SIG-M5 treated with dmso at 0.1 percent for 504 hours (cell line): Measurements from ENCODE around the gene PRKN.

ENCODE experiments used
- DNase-seq: peaks from one replicate; lab custom pipeline; 2025; ENCODE audit not compliant: unreplicated experiment; lab: John Stamatoyannopoulos, UW

The PRKN gene

DNA sequence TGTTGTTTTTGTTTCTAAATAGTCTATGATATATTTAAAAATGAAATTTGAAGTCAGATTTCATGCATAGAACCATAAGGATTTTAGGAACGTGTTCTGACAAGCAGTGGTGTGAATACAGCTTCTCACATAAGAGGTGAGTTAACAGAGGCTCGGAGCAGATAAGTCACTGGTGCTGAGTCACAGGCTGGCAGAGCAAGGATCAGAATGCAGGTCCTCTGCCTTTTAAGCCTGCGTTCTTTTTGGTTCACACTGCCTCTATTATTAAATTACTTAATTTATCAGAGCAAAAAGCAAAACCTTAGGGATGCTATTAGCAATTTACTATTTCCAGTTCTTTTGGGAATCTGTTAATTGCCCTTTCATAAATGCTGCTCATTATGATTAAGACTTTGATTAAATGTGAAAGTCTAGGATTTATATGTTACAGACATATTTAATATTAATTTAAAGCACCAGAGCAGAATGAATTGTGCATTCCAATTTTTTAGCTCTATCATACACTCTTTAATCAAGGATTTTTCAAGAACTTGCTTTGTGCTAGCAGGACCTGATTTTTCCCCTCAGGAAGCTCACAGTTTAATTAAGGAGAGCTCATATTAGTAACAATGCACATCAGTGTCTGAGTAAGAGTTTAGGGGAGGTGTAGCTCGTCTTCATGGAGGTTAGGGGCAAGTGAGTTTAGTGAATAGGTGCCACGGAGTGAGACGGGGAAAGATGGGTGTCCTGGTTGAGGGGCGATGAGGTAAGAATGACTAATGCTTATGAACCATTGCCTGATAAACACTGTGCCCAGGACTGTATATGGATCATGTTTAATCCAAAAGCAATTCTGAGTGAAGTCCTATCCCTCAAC, 1241.0 kb downstream of the PRKN start:
- no peak for DNase-seq

DNA sequence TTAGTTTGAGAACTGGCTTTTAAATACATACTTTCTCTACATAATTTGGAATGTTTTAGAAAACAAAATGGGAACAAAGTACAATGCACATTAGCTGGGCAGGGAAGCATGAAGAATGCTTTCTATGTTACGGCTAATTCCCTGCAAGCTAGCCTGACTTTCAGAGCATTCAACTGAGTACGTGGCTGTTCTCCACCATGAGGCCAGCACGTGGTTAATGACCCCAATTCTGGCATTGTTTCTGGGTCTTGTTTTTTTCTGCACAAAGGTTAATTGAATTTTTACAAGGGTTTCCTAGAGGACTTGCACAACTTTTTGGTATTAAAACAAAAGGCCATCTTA, 1245.1 kb downstream of the PRKN start:
- no peak for DNase-seq

DNA sequence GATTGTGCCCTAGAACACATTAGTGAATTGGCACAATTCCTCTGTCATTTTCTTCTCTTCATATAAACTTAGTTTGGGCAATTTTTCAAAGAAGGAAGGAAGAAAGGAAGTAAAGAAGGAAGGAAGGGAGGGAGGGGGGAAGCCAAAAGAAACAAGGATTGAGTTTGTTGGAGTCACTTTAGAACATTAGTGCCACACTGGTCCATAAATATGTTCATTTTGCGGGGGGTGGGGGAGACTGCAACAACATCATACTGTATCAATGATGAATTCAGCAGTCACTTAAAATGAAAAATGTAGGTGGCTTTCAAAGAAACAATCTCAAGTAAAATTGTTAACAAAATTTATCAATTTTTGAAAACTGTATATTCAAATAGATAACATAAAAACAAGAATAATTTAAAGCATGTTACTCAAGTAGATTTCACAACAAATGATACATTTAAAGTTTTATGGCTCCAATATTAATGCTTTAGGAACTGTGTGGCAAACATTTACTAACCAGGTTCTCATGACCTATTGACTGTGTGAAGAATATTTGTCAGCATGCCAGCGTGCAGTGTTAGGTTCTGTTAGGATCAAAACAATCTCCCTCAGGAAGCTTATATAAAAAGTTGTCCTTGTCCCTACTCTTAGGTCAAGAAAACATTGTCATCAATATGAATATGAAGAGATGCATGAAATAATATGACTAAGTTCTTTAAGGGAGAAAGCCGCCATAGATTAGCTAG, 1245.6 kb downstream of the PRKN start:
- DNase-seq = no peak

DNA sequence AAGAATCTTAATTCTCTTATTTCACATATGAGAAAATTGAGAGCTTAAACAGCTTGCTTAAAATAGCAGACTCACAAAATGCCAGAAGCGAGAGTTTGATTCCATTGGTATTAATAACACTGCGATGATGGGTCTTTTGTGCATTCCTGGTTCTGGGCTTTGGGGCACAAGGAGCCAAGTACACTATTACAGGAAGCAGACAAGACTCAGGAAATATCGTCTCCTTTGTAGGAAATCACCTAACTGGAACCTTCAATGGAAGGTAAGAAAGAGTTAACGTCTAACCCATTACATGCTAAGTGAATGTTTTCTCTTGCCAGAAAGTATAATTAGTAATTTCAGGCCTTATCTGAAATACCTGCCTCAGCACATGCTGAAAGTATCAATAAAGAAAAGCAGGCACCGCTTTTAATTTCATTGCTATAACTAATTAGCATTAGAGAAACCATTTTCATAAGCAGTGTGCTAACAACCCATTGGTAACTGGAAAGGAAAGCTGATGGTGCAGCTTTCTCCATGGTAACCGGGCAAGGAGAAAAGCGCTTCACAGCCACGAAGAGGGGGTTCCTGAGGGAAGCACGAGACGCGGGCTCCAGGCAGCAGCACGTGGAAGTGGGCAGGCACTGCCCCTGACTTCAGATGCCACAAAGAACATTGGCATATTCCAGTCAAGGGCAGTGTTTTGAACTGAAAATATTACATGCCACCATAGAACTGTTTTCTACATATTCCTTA, 1247.0 kb downstream of the PRKN start:
- DNase-seq = no peak

DNA sequence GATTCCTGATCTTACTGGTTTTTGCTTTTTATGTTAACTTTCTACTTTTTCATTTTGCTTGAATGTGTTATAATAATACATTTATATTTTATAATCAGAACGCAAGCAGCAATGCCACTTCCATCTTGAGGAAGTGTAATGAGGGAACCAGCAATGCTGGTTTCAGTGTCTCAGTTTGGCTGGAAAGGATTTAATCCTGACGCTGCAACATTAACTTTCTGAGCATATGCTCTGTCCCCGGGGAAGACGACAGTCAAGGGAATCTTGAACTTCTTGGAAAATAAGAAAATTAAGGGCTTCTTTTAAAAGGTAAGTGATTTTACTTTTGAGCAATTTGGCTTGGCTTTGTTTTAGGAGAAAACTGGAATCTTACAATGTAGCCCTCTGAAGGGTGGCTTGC, 1248.2 kb downstream of the PRKN start:
- DNase-seq = no peak

DNA sequence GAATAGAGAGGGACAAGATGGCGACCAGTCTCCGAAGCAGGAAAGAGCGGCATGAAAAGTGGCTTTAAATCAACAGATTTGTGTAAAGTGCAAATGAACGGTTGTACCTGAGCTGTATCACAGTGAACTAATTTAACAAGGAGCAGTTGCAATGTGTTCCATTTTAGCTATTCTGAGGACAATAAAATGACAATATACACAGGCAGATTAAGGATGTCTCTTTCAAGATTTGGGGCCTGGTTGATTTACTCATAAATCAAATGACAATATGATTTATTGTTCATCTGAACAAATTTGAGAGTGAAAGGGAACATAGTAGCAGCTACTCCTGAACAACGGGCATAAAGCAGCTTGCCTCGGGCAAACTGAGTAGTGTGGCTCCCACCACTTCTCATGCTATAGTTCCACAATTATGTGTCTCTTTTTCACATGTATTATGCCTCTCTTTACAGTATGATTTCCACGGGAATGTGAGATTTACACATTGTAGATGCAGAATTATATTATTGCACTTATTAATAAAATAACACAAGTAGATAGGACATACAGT, 1249.6 kb downstream of the PRKN start:
- no peak for DNase-seq

DNA sequence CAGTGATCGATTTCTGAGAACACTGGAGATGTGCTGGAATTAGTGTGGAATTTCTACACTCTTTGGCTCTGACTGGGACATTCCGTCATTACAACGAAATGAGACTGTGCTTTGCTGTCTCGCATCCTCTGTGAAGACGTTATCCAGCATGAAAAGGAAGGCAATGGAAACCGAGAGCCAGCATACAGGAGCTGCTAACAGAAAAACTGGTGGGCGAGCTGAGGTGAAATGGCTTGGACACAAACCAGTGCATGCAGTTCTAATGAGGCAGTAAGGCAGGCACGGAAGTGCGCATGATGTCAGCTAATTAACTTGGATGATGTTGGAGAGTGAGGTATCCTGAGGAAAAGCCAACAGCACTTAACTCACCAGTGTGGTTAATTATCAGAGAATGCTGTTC, 1250.9 kb downstream of the PRKN start:
- DNase-seq = no peak

DNA sequence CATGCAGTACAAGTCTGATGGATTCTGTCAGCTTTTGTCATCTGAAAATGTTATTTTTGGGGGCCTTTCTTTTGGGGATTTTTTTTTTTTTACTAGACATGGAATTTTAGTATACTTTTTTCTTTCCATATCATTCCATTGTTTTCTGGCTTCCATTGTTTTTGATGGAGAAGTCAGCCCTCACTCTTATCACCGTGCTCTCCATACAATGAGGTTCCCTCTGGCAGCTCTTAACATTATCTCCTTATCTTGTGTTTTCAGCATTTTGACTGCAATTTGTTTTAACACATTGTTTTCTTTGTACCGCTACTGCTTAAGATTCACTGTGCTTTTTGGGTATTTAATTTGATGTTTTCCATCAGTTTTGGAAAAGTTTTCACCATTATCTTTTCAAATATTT, 1262.2 kb downstream of the PRKN start:
- DNase-seq = no peak

DNA sequence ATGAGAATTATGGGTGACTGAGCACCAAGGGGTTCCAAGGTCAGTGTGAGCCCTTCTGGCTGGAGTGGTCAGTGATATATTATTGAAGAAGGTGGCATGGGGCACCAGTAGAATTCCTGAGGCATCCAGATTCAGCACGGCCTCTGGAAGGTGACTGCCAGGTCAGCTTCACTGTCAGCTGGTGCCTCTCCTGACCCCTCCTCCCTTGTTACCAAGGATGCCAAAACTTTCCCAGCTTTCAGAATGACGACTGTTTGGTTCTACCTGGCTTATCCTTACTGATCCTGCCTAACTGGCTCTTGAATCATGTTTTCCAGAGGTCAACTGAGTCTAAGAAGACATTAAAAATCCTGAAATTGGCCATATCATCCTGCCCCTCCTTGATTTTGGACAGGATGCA, 1264.5 kb downstream of the PRKN start:
- DNase-seq = no peak

DNA sequence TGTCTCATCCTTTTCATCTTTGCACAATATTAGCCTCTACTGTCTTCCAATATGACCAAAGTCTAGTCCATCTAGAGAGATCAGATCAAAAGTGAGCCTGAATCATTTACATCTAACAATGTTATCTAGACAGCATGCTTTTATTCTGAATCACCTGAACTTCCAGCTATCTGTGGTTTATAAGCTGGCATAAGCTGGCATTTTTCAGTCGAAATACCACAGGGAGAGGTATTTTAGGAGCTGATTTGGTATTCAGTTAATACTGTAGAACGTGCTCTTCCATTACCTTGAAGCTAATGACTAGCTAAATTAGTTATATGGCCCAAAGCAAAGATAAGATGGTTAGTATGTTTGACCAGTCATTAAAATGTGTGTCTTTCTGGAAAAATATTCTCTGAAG, 1265.4 kb downstream of the PRKN start:
- DNase-seq = no peak

DNA sequence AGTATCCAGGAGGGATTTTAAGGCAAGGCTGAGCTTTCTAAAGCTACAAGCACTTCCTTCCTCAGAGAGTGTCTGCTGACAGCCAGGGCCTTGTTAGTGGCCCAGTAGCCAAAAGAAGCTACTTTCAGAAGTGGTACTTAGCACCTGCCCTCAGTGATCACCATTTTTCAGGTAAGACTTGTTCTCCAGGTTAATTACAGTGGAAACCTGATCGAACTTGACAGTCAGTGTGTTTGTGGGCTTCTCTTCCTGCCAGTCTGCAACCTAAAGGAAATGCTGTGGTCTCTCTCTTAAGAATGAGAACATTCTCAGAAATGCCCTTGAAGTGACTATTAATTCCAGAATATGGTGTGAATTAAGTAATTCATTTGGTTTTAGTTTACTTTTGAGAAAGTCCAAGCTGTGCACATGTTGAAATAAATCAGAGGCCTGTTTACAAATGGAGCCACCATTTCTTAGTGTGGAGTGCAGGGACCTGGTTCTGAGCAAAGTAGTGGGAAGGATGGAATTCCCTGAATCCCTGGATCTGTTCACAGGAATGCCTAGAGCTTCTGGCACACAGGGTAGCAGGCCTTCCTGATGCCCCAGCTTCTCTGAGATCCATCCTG, 1268.5 kb downstream of the PRKN start:
- no peak for DNase-seq

DNA sequence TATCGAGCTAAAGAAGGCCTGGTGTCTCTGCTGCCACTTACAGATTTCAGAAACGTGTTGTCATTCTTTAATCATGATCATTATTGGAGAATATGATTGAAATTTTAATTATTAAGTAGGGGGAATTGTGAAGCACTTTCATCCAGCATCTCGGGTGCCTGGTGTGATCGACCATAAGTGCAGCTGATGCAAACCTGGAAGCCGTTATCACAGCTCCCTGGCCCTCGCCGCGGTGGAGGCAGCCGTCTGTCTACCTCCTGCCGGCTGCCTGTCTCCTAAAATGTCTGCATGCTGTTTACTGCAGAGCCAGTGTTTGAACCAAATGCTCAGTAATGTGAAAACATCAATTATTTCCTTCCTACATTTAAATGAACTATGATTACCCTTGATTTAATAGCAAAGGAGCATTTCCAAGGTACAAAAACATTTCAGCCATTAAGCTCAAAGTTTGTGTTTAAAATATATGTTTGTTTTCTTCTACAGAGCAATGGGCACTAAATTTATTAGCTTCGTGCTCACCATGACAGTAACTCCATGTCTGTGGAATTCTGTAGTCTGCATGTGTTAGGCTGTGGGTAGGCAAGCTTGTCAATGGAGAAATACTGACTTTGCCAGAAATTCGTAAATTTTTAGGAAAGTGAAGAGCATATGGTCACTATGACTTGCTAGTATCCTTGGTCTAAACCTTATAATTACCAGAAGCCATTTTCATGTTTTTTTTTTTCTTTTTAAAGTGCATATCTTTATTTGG, 1269.2 kb downstream of the PRKN start:
- no peak for DNase-seq

DNA sequence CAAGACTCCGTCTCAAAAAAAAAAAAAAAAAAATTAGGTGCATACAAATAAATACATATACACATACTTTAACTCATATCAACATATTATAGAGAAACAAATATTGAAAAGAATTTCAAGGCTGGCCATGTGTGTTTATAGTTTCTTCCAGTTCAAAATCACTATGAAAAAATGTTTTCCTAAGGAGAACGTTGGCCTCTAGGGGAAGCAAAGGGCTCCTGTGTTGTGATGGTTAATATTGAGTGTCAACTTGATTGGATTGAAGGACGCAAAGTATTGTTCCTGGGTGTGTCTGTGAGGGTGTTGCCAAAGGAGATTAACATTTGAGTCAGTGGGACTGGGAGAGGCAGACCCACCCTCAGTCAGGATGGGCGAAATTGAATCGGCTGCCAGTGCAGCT, 1271.7 kb downstream of the PRKN start:
- no peak for DNase-seq

DNA sequence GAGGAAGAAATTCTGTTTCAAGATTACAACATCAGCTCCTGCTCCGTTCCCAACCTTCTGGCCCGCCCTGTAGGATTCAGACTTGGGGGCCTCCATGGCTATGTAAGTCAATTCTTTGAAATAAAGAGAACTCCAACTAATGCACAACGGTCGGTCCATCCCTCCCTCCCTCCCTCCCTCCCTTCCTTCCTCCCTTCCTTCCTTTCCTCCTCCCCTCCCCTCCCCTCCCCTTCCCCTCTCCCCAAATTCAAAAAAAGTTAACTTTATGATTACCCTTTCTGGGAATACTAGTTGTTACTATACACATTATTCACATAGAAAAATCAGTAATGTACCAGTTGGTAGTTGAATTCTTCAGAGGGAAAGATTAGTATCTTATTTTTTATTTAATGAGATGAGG, 1274.0 kb downstream of the PRKN start:
- DNase-seq = no peak

DNA sequence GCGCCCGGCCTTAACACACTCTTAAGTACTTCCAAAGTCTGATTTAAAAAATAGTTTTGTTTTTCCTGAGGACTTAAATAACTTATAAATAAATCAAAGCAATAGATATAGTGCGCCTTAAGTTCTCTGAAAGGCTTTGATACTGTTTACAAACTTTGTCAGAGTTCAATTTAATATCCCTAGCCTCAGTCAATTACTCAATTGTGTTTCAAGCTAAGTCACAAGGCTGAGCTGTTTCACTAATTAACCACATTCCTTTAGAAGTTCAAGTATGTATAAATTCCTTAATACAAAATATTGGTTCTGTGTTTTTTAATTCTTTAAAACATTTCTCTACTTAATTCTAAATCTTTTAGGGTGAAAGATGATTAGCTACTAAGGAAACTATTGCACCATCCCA, 1275.3 kb downstream of the PRKN start:
- no peak for DNase-seq

DNA sequence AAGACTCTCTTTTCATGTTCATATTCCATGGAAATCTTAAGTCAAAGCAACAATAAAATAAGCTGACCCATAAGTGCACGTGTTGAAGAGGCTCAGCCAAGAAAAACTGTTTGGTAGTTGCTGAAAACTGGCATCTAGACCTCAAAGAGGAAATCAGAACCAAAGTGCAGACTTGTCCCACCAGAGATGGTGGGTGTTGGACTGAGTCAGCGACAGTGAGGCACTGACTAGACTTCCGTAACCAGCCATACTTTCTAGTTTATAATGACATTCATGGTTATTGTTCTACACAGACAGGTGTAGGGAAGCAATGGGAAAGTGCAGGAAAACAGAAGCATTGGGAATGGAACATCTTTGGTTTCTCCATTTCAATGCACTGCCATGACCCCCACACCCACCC, 1278.0 kb downstream of the PRKN start:
- DNase-seq = no peak

DNA sequence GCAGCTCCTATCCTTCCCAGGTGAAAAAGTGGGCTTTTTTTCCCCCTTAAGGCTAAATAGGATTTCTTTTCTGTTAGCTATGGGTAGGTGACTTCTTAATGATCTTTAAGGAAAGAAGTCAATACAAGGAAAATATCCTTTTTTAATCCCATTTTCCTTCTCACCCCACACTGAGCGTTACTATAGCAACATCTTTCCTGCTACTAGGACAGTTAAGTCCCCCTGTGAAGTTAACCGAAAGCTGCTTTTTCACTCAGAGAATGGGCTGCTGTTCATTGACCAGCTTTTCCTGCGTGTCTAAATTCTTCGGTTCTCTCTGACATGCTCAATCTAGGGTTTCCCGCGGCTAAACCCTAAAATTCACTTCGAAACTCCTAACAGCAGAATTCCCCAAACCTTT, 1280.6 kb downstream of the PRKN start:
- DNase-seq = no peak

DNA sequence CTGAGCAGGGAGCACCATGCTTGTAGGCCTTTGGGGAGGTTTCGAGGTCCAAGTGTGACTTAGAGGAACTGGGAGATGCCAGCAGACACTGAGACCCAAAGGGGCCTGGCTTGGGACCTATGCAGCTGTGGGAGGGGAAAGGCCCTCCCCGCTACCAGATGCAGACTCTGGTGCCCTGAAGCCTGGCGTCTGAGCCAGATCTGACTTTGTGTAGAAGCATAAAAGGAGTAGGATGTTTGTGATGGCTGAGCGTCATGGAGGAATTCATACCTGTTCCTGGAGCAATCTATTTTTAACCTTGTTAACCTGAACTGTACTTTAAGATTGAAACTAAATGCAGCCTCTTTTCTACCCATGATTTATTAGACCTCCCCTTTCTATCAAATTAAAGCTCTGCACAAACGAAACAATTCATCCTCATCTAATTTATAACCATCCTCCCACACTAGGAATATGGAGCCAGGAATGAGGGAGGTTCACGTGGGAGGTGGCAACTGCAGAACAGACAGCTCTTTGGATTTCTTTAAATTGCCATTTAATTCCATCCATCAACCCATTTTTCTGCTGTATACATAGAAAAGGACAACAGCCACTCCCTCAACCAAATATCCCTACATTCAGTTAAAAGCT, 1281.2 kb downstream of the PRKN start:
- no peak for DNase-seq

DNA sequence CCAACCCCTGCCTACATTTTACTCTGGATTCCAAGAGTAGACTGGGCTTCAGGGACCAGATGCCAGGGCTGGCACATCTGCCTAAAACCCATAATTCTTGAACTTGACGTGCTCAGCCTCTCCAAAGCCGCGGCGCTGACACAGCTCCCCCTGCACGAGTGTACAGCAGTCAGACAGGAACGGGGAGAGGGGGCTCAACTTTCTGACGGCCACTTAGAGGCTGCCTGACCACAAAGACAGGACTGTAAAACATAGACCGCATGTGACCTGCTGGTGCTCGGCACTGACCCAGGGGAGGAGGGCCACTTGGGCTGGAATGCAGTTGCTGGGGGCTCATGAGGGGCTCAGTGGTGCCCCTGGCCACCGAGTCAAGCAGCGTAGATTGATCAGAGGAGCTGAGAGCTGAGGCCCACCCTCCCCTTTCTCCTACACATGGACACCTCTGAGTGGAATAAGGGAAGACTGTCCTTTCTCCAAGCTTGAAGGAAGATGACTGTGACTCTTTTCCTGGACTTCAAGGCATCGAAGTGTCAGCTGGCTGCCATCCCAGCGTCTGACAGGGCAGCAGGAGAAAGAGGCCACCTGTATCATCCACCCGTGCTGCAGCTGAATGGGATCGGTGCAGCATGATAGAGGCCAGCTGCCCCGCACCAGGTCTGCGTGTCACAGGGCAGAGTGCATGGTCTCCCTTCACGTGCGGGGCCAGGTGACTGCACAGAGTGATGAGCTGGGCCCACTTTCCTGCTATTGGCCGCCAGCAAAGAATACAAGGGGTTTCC, 1282.4 kb downstream of the PRKN start:
- no peak for DNase-seq
